AG04449 (cell line): Measurements from ENCODE around the gene MLPH.

Experiments used
- CTCF ChIA-PET: fragments of 350-600 bp; formaldehyde crosslinking; extraction: SDS; loops from one replicate; lab custom pipeline; 2021; ENCODE audit warnings: antibody characterized with exemption; lab: Yijun Ruan, JAX
- POLR2A ChIA-PET: fragments of 400-600, 350-600 bp; formaldehyde crosslinking; extraction: SDS; loops from one replicate; lab custom pipeline; 2020; ENCODE audit warnings: antibody characterized with exemption, inconsistent platforms; lab: Yijun Ruan, JAX
- DNase-seq: peaks from one replicate; pipeline ENCODE4 v3.0.0-alpha.2; 2010; ENCODE audit warnings: low read depth, low spot score
- H3K4me3 ChIP-seq: 2 replicates; pipeline ENCODE4 v1.5.1; 2011; ENCODE audit warnings: low read depth, mild to moderate bottlenecking, control low read depth, low read length
- TF ChIP-seq, protein P1 (sequence below): IDR thresholded peaks from one replicate; pipeline ENCODE4 v1.5.1; 2011; ENCODE audit warnings: mild to moderate bottlenecking, moderate library complexity, low read length, control low read depth, inconsistent platforms; ENCODE audit not compliant: insufficient read depth; ENCODE audit errors: missing control alignments

The MLPH gene

DNA sequence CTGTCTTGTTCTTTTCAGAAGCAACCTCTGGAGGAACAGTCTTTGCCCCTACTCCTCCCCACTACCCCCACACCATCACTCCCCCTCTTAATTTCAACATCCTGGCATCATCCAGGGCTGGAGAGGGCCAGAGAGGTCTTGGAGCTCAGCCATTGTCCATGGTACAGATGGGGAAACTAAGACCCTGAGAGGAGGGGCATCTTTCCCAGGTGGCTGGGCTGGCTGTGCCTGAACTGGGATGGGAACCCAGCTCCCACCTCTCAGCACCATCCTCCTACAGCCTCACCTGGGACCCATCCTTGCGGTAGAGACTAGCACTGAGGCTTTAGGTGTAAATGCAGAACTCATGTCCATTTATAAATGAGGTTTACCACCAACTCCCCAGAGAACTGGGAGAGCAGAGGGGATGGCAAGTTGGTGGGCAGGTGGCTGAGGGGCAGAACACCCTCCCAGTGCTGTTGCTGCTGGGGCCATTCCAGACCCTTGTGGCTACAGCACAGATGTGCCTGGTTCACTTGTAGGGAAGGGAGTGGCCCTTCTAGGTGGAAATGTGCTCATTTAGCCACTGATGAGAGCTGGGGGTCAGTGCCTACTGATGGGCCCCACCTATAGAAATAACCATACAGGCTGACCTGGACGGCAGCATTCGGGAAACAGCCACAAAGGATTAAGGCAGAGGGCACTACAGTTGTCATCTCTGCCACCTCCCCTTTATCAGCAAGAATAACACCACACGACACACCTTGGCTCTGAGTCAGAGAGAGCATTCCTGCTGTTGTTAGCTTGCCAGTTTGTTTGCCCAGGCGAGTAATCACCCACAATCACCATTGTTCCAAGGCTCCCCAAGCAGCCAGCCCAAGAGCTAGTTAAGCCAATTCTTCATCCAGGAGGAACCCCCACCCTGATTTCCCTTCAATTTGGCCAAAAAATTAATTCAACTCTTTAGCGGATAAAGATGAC is 2.1 kb downstream of the MLPH start:
- ChIA-PET CTCF (interaction anchor here (1.1 to 10.5 kb wide), 5 partner anchors 9 to 83 kb away, joined by 4 to 82 read pairs (median 12); no protein-coding TSS in a partner anchor), POLR2A (interaction anchor here (2.9 kb wide), 1 partner anchor 11 kb away, joined by 11 read pairs; no protein-coding TSS in a partner anchor)
- peak overlapping the region; percentile 78; the same call in 1 of the 2 replicates for H3K4me3 ChIP-seq
- TF ChIP-seq, protein P1, sequence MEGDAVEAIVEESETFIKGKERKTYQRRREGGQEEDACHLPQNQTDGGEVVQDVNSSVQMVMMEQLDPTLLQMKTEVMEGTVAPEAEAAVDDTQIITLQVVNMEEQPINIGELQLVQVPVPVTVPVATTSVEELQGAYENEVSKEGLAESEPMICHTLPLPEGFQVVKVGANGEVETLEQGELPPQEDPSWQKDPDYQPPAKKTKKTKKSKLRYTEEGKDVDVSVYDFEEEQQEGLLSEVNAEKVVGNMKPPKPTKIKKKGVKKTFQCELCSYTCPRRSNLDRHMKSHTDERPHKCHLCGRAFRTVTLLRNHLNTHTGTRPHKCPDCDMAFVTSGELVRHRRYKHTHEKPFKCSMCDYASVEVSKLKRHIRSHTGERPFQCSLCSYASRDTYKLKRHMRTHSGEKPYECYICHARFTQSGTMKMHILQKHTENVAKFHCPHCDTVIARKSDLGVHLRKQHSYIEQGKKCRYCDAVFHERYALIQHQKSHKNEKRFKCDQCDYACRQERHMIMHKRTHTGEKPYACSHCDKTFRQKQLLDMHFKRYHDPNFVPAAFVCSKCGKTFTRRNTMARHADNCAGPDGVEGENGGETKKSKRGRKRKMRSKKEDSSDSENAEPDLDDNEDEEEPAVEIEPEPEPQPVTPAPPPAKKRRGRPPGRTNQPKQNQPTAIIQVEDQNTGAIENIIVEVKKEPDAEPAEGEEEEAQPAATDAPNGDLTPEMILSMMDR = no peak
- no peak for DNase-seq

- ChIA-PET CTCF (interaction anchor here (0.7 to 10.5 kb wide), 4 partner anchors 8 to 22 kb away, joined by 3 to 82 read pairs (median 18); no protein-coding TSS in a partner anchor), POLR2A (no interaction called here)
- H3K4me3 ChIP-seq = no peak overlapping the region
- no peak for DNase-seq
- TF ChIP-seq, protein P1 = no peak
These were observed 3.1 kb downstream of the MLPH start for GRCh38 chr2:237490009-237490711.

- DNase-seq = no peak
- ChIA-PET POLR2A (no interaction called here), CTCF (interaction anchor here (0.7 to 10.5 kb wide), 3 partner anchors 15 to 21 kb away, joined by 3 to 82 read pairs (median 23); no protein-coding TSS in a partner anchor)
- no peak overlapping the region for H3K4me3 ChIP-seq
- TF ChIP-seq, protein P1 = no peak
These were observed 3.7 kb downstream of the MLPH start for GRCh38 chr2:237490795-237491194.

DNA sequence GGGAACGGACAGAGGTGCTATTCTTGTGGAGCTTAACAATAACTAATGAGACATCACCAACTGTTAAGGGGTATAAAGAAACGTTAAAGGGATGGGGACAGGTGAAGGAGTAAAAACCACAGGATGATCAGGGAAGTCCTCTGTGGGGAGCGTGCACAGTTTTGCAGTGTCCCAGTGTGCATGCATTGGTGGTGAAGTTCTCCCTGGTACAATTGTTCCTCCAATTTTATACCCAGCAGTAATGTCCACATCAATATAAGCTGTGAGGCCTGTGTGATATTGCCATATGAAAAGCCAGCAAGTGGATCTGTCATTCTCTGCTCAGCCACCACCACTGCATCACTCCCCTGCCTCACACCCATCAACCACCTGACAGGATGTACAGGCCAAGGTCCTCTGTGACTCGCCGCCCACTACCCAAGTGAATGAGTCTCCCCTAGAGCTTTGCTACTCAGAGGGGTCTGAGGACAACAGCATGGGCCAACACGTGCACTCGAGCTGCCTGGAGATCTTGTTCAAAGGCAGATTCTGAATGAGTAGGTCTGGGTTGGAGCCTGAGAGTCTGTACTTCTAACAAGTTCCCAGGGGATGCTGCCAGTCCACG is 4.6 kb downstream of the MLPH start:
- TF ChIP-seq, protein P1 = no peak
- ChIA-PET POLR2A (no interaction called here), CTCF (interaction anchor here (1.2 to 10.5 kb wide), 3 partner anchors 9 to 21 kb away, joined by 3 to 82 read pairs (median 4); no protein-coding TSS in a partner anchor)
- H3K4me3 ChIP-seq = no peak overlapping the region
- DNase-seq = no peak

- DNase-seq = no peak
- ChIA-PET POLR2A (no interaction called here), CTCF (interaction anchor here (1.2 to 10.5 kb wide), 4 partner anchors 10 to 20 kb away, joined by 3 to 82 read pairs (median 14); no protein-coding TSS in a partner anchor)
- no peak overlapping the region for H3K4me3 ChIP-seq
- TF ChIP-seq, protein P1 = no peak
These were observed 5.3 kb downstream of the MLPH start for GRCh38 chr2:237492137-237492890.
